Gastroesophageal sphincter (tissue), 4 donors: ENCODE data around the gene ATP5MG. TPM values are rescaled to one million over a fixed set of nuclear protein-coding genes. Genes with fewer than 3 reads are reported as not detected.
"Not testable (repeated sequence)": the region's sequence is repeated elsewhere in the genome, so short reads cannot be mapped to it uniquely, and the experiment has no call there.

Experiments
- ATAC-seq: fragments of 150-250 bp; one replicate; pipeline ENCODE4 v1.9.1; 2016; ENCODE audit warnings: mild to moderate bottlenecking, moderate library complexity
- H3K27ac ChIP-seq, 4 donors: fragments of 200-600 bp; sonication (generic) in 3 of 4; 1 replicate in 3 of 4; 2 replicates in 1 of 4; pipeline ENCODE4 v1.5.1; 2016 to 2019
- H3K27me3 ChIP-seq: fragments of 200-600 bp; sonication (generic); one replicate; pipeline ENCODE4 v1.5.1; 2019
- H3K36me3 ChIP-seq, 2 donors: fragments of 200-600 bp; sonication (generic); one replicate each; pipeline ENCODE4 v1.5.1; 2019; ENCODE audit warnings: control low read depth in 1 of 2
- H3K4me1 ChIP-seq, 3 donors: fragments of 200-600 bp; sonication (generic); 1 replicate in 2 of 3; 2 replicates in 1 of 3; pipeline ENCODE4 v1.5.1; 2016 to 2019; ENCODE audit warnings: control low read depth in 2 of 3
- H3K4me3 ChIP-seq, 2 donors: fragments of 200-600 bp; sonication (generic); one replicate each; pipeline ENCODE4 v1.5.1; 2019; ENCODE audit warnings: mild to moderate bottlenecking in 1 of 2, moderate library complexity in 1 of 2
- H3K9me3 ChIP-seq, 3 donors: fragments of 200-600 bp; sonication (generic); one replicate each; pipeline ENCODE4 v1.5.1; 2017 to 2019; ENCODE audit warnings: control low read depth in 2 of 3
- CTCF ChIP-seq, 4 experiments: fragments of 200-600 bp in 2 of 4; fragments of 450-650 bp in 2 of 4; sonication (generic) in 1 of 4; IDR thresholded peaks; one replicate each; pipeline ENCODE4 v1.5.1; 2017 to 2019; ENCODE audit warnings: antibody characterized with exemption in 4 of 4, mild to moderate bottlenecking in 2 of 4, moderate library complexity in 2 of 4
- EP300 ChIP-seq: sonication (generic); formaldehyde crosslinking; IDR thresholded peaks from one replicate; pipeline ENCODE4 v1.6.1; 2017; ENCODE audit warnings: antibody characterized with exemption, mild to moderate bottlenecking
- POLR2A ChIP-seq, 2 donors: fragments of 450-650 bp; IDR thresholded peaks; one replicate each; pipeline ENCODE4 v1.6.1; 2017; ENCODE audit warnings: antibody characterized with exemption in 2 of 2, mild to moderate bottlenecking in 2 of 2, moderate library complexity in 1 of 2
- POLR2AphosphoS5 ChIP-seq: sonication (generic); formaldehyde crosslinking; IDR thresholded peaks from one replicate; pipeline ENCODE4 v1.6.1; 2017; ENCODE audit warnings: antibody characterized with exemption
- WGBS, 2 donors: methylation state at CpG; one replicate each; pipeline ENCODE4 v1.1.5; 2018; ENCODE audit warnings: low coverage in 1 of 2; 5-methylcytosine and 5-hydroxymethylcytosine counted together
- total RNA-seq, 4 donors: library from RNA; depleted of rRNA; stranded (reverse); fragments of >200 nt; gene quantifications; one replicate each; pipeline ENCODE4 v1.1.0, GENCODE V29; 2016

ATP5MG gene
- total RNA-seq, 4 donors from 2014 or later = 59.8 to 79.4 (median 70.2) TPM

GRCh38 chr11:118412921-118413320 lies 11.5 kb downstream of the ATP5MG start:
- H3K27ac ChIP-seq = no peak overlapping the region
- no peak for ATAC-seq
- no peaks in the 10 kb centered on the region for H3K9me3 ChIP-seq
- no peak for TF ChIP-seq POLR2AphosphoS5
- no peak for TF ChIP-seq CTCF (IDR thresholded peaks at IDR 0.05)
- no peak for TF ChIP-seq EP300
- no peak for TF ChIP-seq POLR2A (IDR thresholded peaks at IDR 0.05)
- H3K27me3 ChIP-seq = no peaks in the 10 kb centered on the region
- H3K36me3 ChIP-seq = peaks cover 0 to 40% of the 10 kb centered on the region in 2 donors
- H3K4me3 ChIP-seq = no peak overlapping the region
- WGBS, 2 donors = 73 to 88% methylated on average over 1 of the region's 1 CpG
- peaks cover 0 to 10% (median 0%) of the 10 kb centered on the region in 3 donors for H3K4me1 ChIP-seq

- peaks cover 0 to 10% (median 0%) of the 10 kb centered on the region in 3 donors for H3K4me1 ChIP-seq
- H3K36me3 ChIP-seq = peaks cover 0 to 20% of the 10 kb centered on the region in 2 donors
- no peaks in the 10 kb centered on the region for H3K9me3 ChIP-seq
- no peak for ATAC-seq
- WGBS, 2 donors = 79 to 80% methylated on average over 8 of the region's 8 CpGs
- H3K27ac ChIP-seq = no peak overlapping the region
- H3K4me3 ChIP-seq = no peak overlapping the region
- no peaks in the 10 kb centered on the region for H3K27me3 ChIP-seq
- TF ChIP-seq EP300 (no peak), POLR2AphosphoS5 (no peak), POLR2A (IDR thresholded peaks at IDR 0.05) (no peak)
These were observed 13.8 kb downstream of the ATP5MG start for GRCh38 chr11:118415062-118415738.

- no peaks in the 10 kb centered on the region for H3K9me3 ChIP-seq
- H3K36me3 ChIP-seq = peaks cover 0 to 15% of the 10 kb centered on the region in 2 donors
- no peak overlapping the region for H3K27ac ChIP-seq
- ATAC-seq = peak; percentile 76
- TF ChIP-seq CTCF (IDR thresholded peaks at IDR 0.05) (no peak), POLR2A (IDR thresholded peaks at IDR 0.05) (no peak), POLR2AphosphoS5 (no peak)
- peaks cover 0 to 10% (median 0%) of the 10 kb centered on the region in 3 donors for H3K4me1 ChIP-seq
- no peaks in the 10 kb centered on the region for H3K27me3 ChIP-seq
- H3K4me3 ChIP-seq = no peak overlapping the region
These were observed 14.3 kb downstream of the ATP5MG start for GRCh38 chr11:118415739-118416068.

GRCh38 chr11:118416900-118417299 lies 15.5 kb downstream of the ATP5MG start:
- not testable (repeated sequence) for H3K4me1 ChIP-seq, H3K27me3 ChIP-seq, H3K27ac ChIP-seq, H3K9me3 ChIP-seq, ATAC-seq, H3K4me3 ChIP-seq
- H3K36me3 ChIP-seq = peaks cover 0 to 15% of the 10 kb centered on the region in 2 donors

GRCh38 chr11:118417801-118418200 lies 16.4 kb downstream of the ATP5MG start:
- 72 to 89% methylated on average over 2 to 4 of the region's 4 CpGs for WGBS, 2 donors
- no peaks in the 10 kb centered on the region for H3K9me3 ChIP-seq
- no peak for ATAC-seq
- no peak for TF ChIP-seq POLR2A (IDR thresholded peaks at IDR 0.05)
- TF ChIP-seq POLR2AphosphoS5 = no peak
- no peak for TF ChIP-seq CTCF (IDR thresholded peaks at IDR 0.05)
- no peak for TF ChIP-seq EP300
- no peak overlapping the region for H3K27ac ChIP-seq
- H3K4me3 ChIP-seq = no peak overlapping the region
- H3K27me3 ChIP-seq = no peaks in the 10 kb centered on the region
- H3K4me1 ChIP-seq = peaks cover 0 to 10% (median 0%) of the 10 kb centered on the region in 3 donors
- H3K36me3 ChIP-seq = peaks cover 0 to 15% of the 10 kb centered on the region in 2 donors

- Histone ChIP-seq H3K27ac (no peak overlapping the region), H3K27me3 (no peaks in the 10 kb centered on the region), H3K9me3 (no peaks in the 10 kb centered on the region), H3K36me3 (peaks cover 0 to 12% of the 10 kb centered on the region in 2 donors), H3K4me3 (no peak overlapping the region), H3K4me1 (peaks cover 0 to 10% (median 0%) of the 10 kb centered on the region in 3 donors)
- no peak for TF ChIP-seq EP300
- no peak for TF ChIP-seq POLR2A (IDR thresholded peaks at IDR 0.05)
- no peak for TF ChIP-seq CTCF (IDR thresholded peaks at IDR 0.05)
- no peak for TF ChIP-seq POLR2AphosphoS5
- no peak for ATAC-seq
- 84 to 88% methylated on average over 5 of the region's 5 CpGs for WGBS, 2 donors
These were observed 17.4 kb downstream of the ATP5MG start for GRCh38 chr11:118418766-118419165.
